ENCODE measurements around the gene FANCE. TPM values are rescaled to one million over a fixed set of nuclear protein-coding genes. Genes with fewer than 3 reads are reported as not detected.
"Not testable (repeated sequence)": the region's sequence is repeated elsewhere in the genome, so short reads cannot be mapped to it uniquely, and the experiment has no call there.

The FANCE gene
- total and polyA plus RNA-seq, 8 donors: 5.4 to 13.7 (median 11.6) TPM

DNA sequence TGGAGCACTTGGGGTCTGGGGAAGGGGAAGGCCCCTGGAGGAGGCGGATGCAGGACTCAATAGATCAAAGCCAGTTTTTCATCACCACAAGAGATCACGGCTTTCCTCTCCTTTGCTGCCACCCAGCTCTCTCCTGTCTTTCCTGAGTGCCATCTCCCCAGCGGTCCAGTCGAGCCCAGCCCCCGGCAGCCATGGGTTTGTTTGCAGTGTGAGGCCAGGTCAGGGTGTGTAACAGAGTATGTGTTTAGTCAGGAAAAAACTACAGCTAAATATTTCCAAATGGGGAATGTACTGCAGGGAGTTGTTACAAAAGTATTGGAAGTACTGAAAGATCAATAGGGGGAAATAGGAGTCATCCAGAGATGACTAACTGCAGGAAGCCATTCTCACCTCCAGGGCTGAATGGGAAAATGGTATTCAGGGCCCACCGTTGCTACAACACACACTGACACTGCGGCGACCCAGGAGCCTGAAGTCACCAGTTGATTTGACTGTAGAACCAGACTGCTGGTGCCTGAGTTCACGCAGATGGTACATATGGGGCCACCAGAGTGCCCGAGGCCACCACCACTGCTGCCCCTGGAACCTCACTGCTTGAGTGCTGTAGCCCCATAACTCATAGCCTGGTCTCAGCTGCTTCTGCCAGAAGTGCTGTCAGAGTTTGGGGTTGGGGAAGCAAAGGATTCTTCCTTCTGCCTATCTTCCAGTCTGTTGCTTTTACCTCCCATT is 23.6 kb upstream of the FANCE start:
- Histone ChIP-seq H3K9me3 (peaks cover 0 to 27% of the 10 kb centered on the region in 2 donors), H3K27me3 (no peaks in the 10 kb centered on the region), H3K27ac (no peak overlapping the region), H3K4me1 (peaks cover 0 to 18% of the 10 kb centered on the region in 2 donors), H3K4me3 (no peak overlapping the region), H3K36me3 (peaks cover 0 to 51% of the 10 kb centered on the region in 2 donors)
- no peak for ATAC-seq
- no peak for DNase-seq
- intact Hi-C loops (cut with DNase I): no loop called here
- TF ChIP-seq, protein P1, sequence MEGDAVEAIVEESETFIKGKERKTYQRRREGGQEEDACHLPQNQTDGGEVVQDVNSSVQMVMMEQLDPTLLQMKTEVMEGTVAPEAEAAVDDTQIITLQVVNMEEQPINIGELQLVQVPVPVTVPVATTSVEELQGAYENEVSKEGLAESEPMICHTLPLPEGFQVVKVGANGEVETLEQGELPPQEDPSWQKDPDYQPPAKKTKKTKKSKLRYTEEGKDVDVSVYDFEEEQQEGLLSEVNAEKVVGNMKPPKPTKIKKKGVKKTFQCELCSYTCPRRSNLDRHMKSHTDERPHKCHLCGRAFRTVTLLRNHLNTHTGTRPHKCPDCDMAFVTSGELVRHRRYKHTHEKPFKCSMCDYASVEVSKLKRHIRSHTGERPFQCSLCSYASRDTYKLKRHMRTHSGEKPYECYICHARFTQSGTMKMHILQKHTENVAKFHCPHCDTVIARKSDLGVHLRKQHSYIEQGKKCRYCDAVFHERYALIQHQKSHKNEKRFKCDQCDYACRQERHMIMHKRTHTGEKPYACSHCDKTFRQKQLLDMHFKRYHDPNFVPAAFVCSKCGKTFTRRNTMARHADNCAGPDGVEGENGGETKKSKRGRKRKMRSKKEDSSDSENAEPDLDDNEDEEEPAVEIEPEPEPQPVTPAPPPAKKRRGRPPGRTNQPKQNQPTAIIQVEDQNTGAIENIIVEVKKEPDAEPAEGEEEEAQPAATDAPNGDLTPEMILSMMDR (IDR thresholded peaks at IDR 0.05): no peak

DNA sequence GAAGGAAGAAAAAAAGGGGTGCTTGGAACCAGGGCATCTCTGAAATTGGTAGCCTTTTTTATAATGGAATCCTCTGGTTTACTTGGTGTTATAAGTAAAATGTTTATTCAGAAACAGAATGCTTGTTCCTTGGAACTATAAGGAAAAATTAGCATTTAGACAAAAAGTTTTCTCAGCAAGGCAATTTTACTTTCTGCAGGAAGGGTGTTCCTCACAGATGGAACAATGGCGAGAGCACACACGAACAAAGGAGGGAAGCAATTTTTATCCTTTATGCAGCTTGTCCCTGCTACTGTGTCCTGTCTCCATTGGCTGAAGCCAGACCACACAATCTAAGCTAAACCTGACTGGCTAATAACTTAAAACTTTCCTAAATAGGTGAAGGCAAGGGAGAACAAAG is 22.7 kb upstream of the FANCE start:
- no peak overlapping the region for H3K4me3 ChIP-seq
- ATAC-seq: no peak
- intact Hi-C loops (cut with DNase I): no loop called here

DNA sequence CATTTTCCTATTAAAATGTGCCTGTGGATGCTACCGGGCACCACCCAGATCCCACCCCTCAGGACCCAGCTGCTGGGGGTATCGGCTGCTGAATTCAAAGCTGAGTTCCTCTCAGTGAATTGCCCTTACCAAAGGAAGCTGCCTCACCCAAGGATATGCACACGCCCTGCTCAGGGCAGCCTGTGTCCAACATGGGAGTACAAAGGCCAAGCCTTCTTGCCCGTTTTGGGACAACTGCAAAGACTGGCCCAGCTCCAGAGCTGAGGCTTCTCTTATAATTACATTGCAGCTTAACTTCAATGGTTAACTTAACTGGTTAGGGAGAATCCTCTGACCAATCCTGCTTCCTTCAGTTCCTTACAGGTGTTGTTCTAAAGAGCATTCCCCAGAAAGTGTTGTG is 19.8 kb upstream of the FANCE start:
- no peak for ATAC-seq
- intact Hi-C loops (cut with DNase I): no loop called here
- H3K9me3 ChIP-seq: peaks cover 0 to 27% of the 10 kb centered on the region in 2 donors
- no peak overlapping the region for H3K27ac ChIP-seq
- TF ChIP-seq, protein P1 (IDR thresholded peaks at IDR 0.05): no peak
- no peaks in the 10 kb centered on the region for H3K4me1 ChIP-seq
- peaks cover 0 to 14% of the 10 kb centered on the region in 2 donors for H3K36me3 ChIP-seq
- H3K27me3 ChIP-seq: no peaks in the 10 kb centered on the region
- H3K4me3 ChIP-seq: no peak overlapping the region
- no peak for DNase-seq

More for the DNA sequence above, 22.7 kb upstream of the FANCE start:
- Histone ChIP-seq H3K27ac (no peak overlapping the region), H3K36me3 (peaks cover 0 to 42% of the 10 kb centered on the region in 2 donors), H3K9me3 (peaks cover 0 to 27% of the 10 kb centered on the region in 2 donors), H3K4me1 (peaks cover 0 to 18% of the 10 kb centered on the region in 2 donors), H3K27me3 (no peaks in the 10 kb centered on the region)
- TF ChIP-seq, protein P1 (IDR thresholded peaks at IDR 0.05): no peak
- DNase-seq: no peak

DNA sequence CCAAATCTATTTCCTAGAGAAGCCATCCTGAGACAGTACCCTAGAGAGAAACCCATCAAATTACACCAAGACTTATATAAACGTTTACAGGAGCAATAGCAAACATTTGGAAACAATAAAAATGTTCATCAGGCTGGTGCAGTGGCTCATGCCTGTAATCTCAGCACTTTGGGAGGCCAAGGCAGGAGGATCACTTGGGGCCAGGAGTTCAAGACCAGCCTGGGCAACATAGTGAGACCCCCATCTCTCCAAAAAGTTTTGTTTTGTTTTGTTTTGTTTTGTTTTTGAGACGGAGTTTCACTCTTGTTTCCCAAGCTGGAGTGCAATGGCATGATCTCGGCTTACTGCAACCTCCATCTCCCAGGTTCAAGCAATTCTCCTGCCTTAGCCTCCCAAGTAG is 19.4 kb upstream of the FANCE start:
- peaks cover 0 to 27% of the 10 kb centered on the region in 2 donors for H3K9me3 ChIP-seq
- DNase-seq; H3K36me3 ChIP-seq; H3K4me1 ChIP-seq; intact Hi-C loops (cut with DNase I); H3K27ac ChIP-seq; H3K27me3 ChIP-seq; H3K4me3 ChIP-seq; ATAC-seq: not testable (repeated sequence)

DNA sequence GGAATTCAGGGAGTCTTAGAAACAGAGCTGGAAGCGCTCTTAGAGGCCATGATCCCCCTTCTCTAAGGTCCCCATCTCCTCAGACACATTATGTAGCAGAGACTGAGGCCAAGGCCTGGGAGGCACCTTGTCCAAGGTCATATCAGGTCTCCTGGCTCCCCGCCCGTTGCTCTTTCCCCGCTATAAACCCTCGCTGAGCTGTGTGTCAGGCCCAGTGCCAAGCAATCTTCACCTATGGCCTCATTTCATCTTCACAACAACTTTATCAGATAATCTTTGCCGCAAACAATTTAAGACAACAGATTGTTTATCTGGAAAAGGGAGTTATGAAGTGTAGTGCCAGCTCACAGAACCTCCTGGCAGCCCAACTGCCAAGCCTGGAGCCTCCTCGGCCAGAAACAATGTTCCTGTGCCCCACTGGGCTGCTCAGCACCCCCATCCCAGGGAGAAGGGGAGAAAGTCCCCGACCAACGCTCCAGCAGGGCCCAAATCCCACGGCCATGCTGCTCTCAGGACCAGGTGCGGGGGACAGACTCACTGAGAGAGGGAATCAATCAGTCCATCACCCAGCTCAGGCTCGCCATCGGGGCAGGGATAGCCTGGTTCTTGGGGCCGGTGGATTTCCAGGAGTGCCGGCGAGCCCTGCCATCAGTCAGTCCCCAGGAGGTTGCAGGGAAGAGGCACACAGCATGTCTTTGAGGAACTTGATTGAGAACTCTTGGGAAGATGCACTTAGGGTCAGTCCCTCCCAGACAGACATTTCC is 16.9 kb upstream of the FANCE start:
- Histone ChIP-seq H3K27ac (no peak overlapping the region), H3K36me3 (no peaks in the 10 kb centered on the region), H3K9me3 (peaks cover 0 to 3% of the 10 kb centered on the region in 2 donors), H3K27me3 (no peaks in the 10 kb centered on the region), H3K4me1 (no peaks in the 10 kb centered on the region), H3K4me3 (no peak overlapping the region)
- ATAC-seq (no peak), DNase-seq (no peak)
- intact Hi-C loops (cut with DNase I): no loop called here
- TF ChIP-seq, protein P1 (IDR thresholded peaks at IDR 0.05): no peak

Measured in left lung (tissue), 10 donors.